IPS-20b (cell line): ENCODE data around the gene LAG3.

Experiments
- H3K27ac ChIP-seq: one replicate; pipeline ENCODE4 v1.5.1; 2013; ENCODE audit warnings: low read length
- H3K27me3 ChIP-seq: 2 replicates; pipeline ENCODE4 v1.6.1; 2013; ENCODE audit warnings: mild to moderate bottlenecking, low read length, inconsistent platforms; ENCODE audit not compliant: insufficient read depth
- H3K36me3 ChIP-seq: 2 replicates; pipeline ENCODE4 v1.6.1; 2013; ENCODE audit warnings: low read depth, mild to moderate bottlenecking, inconsistent platforms, low read length, moderate library complexity; ENCODE audit not compliant: insufficient read depth
- H3K4me1 ChIP-seq: 2 replicates; pipeline ENCODE4 v1.6.1; 2013; ENCODE audit warnings: mild to moderate bottlenecking, control low read depth, inconsistent platforms, low read length, moderate library complexity; ENCODE audit not compliant: insufficient read depth
- H3K4me3 ChIP-seq: 2 replicates; pipeline ENCODE4 v1.5.1; 2013; ENCODE audit warnings: mild to moderate bottlenecking, low read length, inconsistent platforms
- H3K9ac ChIP-seq: 2 replicates; pipeline ENCODE4 v1.6.1; 2013; ENCODE audit warnings: low read depth, mild to moderate bottlenecking, inconsistent platforms, low read length, moderate library complexity
- H3K9me3 ChIP-seq: 2 replicates; pipeline ENCODE4 v1.6.1; 2013; ENCODE audit warnings: mild to moderate bottlenecking, low read depth, low read length, inconsistent platforms; ENCODE audit not compliant: insufficient read depth

LAG3 gene

GRCh38 chr12:6775185-6776174 is 3.2 kb downstream of the LAG3 start:
- H3K9me3 ChIP-seq: no peaks in the 10 kb centered on the region
- H3K9ac ChIP-seq: no peak overlapping the region
- peaks cover 7% of the 10 kb centered on the region; the same call in 1 of the 2 replicates for H3K4me1 ChIP-seq

DNA sequence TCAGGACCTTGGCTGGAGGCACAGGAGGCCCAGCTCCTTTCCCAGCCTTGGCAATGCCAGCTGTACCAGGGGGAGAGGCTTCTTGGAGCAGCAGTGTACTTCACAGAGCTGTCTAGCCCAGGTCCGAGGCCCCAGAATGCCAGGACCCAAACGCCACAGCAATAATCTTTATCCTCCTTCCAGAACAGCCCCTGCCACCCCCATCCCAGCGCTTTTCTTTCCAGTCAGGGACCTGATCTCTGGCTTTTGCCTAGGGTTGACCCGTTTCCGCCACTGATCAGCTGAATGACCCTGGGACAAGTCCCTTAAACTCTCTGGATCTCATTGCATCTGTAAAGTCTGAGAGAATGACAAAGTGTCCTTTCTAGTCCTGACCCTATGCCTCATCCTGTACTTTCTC is 5.1 kb downstream of the LAG3 start:
- H3K4me1 ChIP-seq: peaks cover 4% of the 10 kb centered on the region; the same call in 1 of the 2 replicates
- H3K27ac ChIP-seq: no peak overlapping the region
- no peaks in the 10 kb centered on the region for H3K9me3 ChIP-seq
- peaks cover 51% of the 10 kb centered on the region for H3K27me3 ChIP-seq
- H3K36me3 ChIP-seq: no peaks in the 10 kb centered on the region
- peak overlapping the region; percentile 76; the same call in 1 of the 2 replicates for H3K4me3 ChIP-seq
- H3K9ac ChIP-seq: no peak overlapping the region

More at GRCh38 chr12:6775185-6776174, 3.2 kb downstream of the LAG3 start:
- peaks cover 13% of the 10 kb centered on the region for H3K36me3 ChIP-seq
- H3K27ac ChIP-seq: no peak overlapping the region
- no peak overlapping the region for H3K4me3 ChIP-seq
- H3K27me3 ChIP-seq: peaks cover 64% of the 10 kb centered on the region

- Histone ChIP-seq H3K4me1 (peaks cover 4% of the 10 kb centered on the region; the same call in 1 of the 2 replicates), H3K27ac (no peak overlapping the region), H3K36me3 (no peaks in the 10 kb centered on the region), H3K9ac (peak overlapping the region; percentile 76; the same call in 1 of the 2 replicates), H3K9me3 (no peaks in the 10 kb centered on the region), H3K27me3 (peaks cover 43% of the 10 kb centered on the region), H3K4me3 (peak overlapping the region; percentile 76)
Measured at GRCh38 chr12:6778217-6778573, 5.9 kb downstream of the LAG3 start.

DNA sequence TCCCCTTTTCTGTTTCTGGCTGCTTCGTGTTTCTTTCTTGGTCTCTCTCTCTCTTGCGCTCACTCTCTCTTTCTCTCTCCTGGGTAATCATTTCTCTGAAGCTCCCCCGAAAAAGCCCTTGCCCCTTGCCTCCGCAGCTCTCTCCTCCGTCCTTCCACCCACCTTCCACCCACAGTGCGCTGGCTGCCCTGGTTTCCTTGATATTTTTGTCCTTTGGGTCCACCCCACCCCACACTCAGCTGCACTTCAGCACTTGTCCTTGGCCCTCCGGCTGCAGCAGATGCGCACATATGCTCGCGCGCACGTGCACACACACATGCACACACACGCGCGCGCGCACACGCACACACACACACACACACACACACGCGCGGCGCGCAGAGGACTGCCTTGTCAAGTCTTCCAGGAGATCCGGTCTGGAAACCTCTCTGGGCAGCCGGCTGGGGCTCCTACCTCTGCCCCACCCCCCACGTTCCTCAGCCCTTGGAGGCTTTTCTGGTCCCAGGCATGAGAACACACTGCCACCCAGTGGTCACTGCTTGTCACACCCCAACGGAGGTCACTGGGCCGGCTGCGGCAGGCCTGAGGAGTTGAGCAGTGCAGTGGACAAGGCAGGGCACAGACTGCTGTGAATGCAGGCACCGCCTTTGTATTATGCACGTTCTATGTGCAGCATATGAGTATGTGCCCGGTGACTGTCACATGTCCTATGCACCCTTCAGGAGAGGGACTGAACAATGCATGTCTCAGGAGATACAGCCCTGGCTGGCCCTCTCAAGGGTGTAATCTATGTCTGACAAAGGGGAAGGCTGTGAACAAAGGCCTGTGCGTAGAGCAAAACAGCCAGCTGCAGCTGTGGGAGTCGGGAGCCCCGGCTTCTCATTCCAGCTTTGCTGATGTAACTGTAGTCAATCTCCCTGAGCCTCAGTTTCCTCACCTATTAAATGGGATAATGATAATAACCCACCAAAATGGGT is 6.5 kb downstream of the LAG3 start:
- Histone ChIP-seq H3K4me1 (peaks cover 4% of the 10 kb centered on the region; the same call in 1 of the 2 replicates), H3K27me3 (peaks cover 36% of the 10 kb centered on the region), H3K36me3 (no peaks in the 10 kb centered on the region), H3K4me3 (peak overlapping the region; percentile 76), H3K9me3 (no peaks in the 10 kb centered on the region), H3K9ac (peak overlapping the region; percentile 76; the same call in 1 of the 2 replicates), H3K27ac (no peak overlapping the region)

- Histone ChIP-seq H3K36me3 (no peaks in the 10 kb centered on the region), H3K9ac (no peak overlapping the region), H3K4me3 (no peak overlapping the region), H3K27me3 (peaks cover 26% of the 10 kb centered on the region), H3K4me1 (peaks cover 4% of the 10 kb centered on the region; the same call in 1 of the 2 replicates), H3K27ac (no peak overlapping the region), H3K9me3 (no peaks in the 10 kb centered on the region)
Measured at GRCh38 chr12:6779708-6780432, 7.5 kb downstream of the LAG3 start.

GRCh38 chr12:6780573-6780972 is 8.3 kb downstream of the LAG3 start:
- Histone ChIP-seq H3K9ac (no peak overlapping the region), H3K36me3 (no peaks in the 10 kb centered on the region), H3K9me3 (no peaks in the 10 kb centered on the region), H3K27ac (no peak overlapping the region), H3K4me3 (no peak overlapping the region), H3K4me1 (peaks cover 4% of the 10 kb centered on the region; the same call in 1 of the 2 replicates), H3K27me3 (peaks cover 23% of the 10 kb centered on the region)

DNA sequence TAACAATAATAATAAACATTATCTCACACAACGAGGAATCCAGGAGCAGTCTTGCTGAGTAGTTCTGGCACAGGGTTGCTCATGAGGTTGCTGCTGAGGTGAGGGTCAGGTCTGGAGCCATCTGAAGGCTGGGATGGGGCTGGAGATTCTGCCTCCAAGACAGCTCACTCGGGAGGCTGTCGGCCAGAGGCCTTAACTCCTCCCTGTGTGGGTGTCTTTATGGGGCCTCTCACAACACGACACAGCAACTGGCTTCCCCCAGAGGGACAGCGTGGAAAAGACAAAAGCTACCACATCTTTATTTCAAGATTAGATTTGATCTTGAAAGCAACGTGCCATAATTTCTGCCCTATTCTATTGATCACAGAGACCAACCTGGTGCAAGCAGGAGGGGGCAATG is 9.8 kb downstream of the LAG3 start:
- H3K36me3 ChIP-seq: no peaks in the 10 kb centered on the region
- H3K27ac ChIP-seq: no peak overlapping the region
- no peak overlapping the region for H3K4me3 ChIP-seq
- H3K4me1 ChIP-seq: peaks cover 12% of the 10 kb centered on the region; the same call in 1 of the 2 replicates
- H3K9me3 ChIP-seq: no peaks in the 10 kb centered on the region
- peaks cover 16% of the 10 kb centered on the region for H3K27me3 ChIP-seq
- H3K9ac ChIP-seq: no peak overlapping the region

GRCh38 chr12:6782850-6783566 is 10.7 kb downstream of the LAG3 start:
- Histone ChIP-seq H3K4me1 (peaks cover 11% of the 10 kb centered on the region; the same call in 1 of the 2 replicates), H3K27me3 (peaks cover 7% of the 10 kb centered on the region; the same call in 1 of the 2 replicates), H3K4me3 (no peak overlapping the region), H3K9me3 (no peaks in the 10 kb centered on the region), H3K9ac (no peak overlapping the region), H3K36me3 (no peaks in the 10 kb centered on the region), H3K27ac (no peak overlapping the region)

DNA sequence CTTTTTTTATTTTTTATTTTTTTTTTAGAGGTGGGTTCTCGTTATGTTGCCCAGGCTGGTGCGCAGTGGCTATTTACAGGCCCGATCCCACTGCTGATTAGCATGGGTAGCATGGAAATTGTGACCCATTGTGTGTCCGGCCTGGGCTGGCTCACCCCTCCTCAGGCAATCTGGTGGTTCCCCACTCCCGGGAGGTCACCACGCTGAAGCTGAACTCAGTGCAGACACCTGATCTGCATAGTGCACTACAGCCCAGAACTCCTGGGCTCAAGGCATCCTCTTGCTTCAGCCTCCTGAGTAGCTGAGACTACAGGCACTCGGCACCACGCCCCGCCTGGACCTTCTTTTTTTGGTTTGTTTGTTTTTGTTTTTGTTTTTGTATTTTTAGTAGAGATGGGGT is 11.5 kb downstream of the LAG3 start:
- Histone ChIP-seq H3K36me3 (no peaks in the 10 kb centered on the region), H3K27ac (no peak overlapping the region), H3K4me1 (peaks cover 11% of the 10 kb centered on the region; the same call in 1 of the 2 replicates), H3K4me3 (no peak overlapping the region), H3K9me3 (no peaks in the 10 kb centered on the region), H3K27me3 (no peaks in the 10 kb centered on the region), H3K9ac (no peak overlapping the region)

DNA sequence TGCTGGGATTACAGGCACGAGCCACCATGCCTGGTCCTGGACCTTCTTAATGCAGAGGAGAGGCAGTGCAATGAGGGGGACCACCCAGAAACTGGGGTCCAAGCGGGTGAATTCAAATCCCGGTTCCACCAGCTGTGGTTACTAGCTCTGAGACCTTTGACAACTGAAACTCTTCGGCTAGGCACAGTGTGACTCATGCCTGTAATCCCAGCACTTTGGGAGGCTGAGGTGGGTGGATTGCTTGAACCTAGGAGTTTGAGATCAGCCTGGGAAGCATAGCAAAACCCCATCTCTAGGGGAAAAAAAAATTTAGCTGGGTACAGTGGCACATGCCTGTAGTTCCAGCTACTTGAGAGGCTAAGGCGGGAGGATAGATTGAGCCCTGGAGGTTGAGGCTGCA is 12.0 kb downstream of the LAG3 start:
- no peaks in the 10 kb centered on the region for H3K27me3 ChIP-seq
- no peaks in the 10 kb centered on the region for H3K36me3 ChIP-seq
- peaks cover 11% of the 10 kb centered on the region; the same call in 1 of the 2 replicates for H3K4me1 ChIP-seq
- no peak overlapping the region for H3K9ac ChIP-seq
- H3K9me3 ChIP-seq: no peaks in the 10 kb centered on the region
- no peak overlapping the region for H3K27ac ChIP-seq
- H3K4me3 ChIP-seq: no peak overlapping the region
